ENCODE data around the gene KCNK1.

The KCNK1 gene

DNA sequence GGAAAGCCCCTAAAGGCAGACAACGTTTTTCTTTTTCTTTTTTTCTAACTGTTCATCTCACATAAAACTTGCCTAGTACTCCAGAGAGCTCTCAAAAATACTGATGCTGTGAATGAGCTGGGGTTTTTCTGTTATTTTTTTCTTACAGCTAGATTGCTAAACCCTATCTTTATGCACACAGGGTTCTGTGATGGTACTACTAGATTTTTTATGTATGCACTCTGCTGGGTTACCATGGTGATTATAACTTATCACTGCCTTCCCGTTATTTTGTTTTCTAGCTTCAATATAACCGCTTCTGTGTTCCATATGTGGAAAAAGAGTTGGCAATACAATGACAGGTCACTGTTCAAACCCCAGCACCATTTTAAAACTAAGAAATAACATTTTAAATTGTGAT lies 43.7 kb upstream of the KCNK1 start:
- TF ChIP-seq CTCF (IDR thresholded peaks at IDR 0.05), result no peak
- no peak overlapping the region for H3K4me2 ChIP-seq (ENCODE audit: low read length)
- H3K4me1 ChIP-seq, result no peaks in the 10 kb centered on the region
- H3K27me3 ChIP-seq (ENCODE audit: control insufficient read depth, insufficient read depth, low read length), result no peaks in the 10 kb centered on the region
- H3K4me3 ChIP-seq (ENCODE audit: low read depth, low read length), result no peak overlapping the region
- H3K36me3 ChIP-seq (ENCODE audit: control insufficient read depth, insufficient read depth, low read length), result no peaks in the 10 kb centered on the region
- H3K27ac ChIP-seq, result no peak overlapping the region
- H3K9ac ChIP-seq, result no peak overlapping the region
- no peaks in the 10 kb centered on the region for H3K9me3 ChIP-seq (ENCODE audit: control insufficient read depth, low read length)
- no peaks in the 10 kb centered on the region for H3K79me2 ChIP-seq
- H2AFZ ChIP-seq, result no peak overlapping the region

DNA sequence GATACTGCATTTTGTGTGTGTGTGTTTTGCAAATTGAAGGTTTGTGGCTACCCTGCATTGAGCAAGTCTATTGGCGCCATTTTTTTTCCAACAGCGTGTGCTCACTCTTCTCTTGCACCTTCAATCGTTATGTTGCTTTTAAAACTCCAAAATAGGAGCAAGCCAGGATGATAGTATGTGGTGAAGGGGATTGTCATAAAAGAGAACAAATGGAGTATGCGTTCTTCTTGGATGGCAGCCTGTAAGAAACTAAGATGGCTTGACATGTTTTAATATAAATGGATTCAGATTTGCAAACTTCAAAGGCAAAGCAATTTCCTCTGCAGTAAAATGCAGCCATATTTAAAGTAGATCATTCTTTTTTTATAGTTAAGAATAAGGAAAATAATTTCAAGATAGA lies 43.2 kb upstream of the KCNK1 start:
- Histone ChIP-seq H3K27ac (no peak overlapping the region), H3K4me1 (no peaks in the 10 kb centered on the region), H3K4me3 (ENCODE audit: low read depth, low read length) (no peak overlapping the region), H2AFZ (no peak overlapping the region), H3K4me2 (ENCODE audit: low read length) (no peak overlapping the region), H3K9me3 (ENCODE audit: control insufficient read depth, low read length) (no peaks in the 10 kb centered on the region), H3K9ac (no peak overlapping the region), H3K27me3 (ENCODE audit: control insufficient read depth, insufficient read depth, low read length) (no peaks in the 10 kb centered on the region), H3K79me2 (no peaks in the 10 kb centered on the region), H3K36me3 (ENCODE audit: control insufficient read depth, insufficient read depth, low read length) (no peaks in the 10 kb centered on the region)
- TF ChIP-seq CTCF (IDR thresholded peaks at IDR 0.05), result no peak

DNA sequence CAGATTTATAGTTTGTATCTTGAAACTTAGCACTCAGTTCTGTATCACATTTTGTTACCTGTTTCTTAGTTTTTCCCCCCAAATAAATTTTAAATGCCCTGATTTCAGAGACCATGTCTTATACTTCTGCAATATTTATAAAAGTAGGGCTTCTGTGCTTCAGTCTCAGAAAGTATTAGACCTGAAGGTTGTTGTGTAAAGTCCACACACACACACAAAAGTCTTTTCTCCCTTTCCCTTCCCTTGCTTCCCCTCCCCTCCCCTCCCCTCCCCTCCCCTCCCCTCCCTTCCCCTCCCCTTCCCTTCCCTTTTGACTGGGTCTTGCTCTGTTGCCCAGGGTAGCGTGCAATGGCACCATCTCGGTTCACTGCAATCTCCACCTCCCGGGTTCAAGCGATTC lies 41.0 kb upstream of the KCNK1 start:
- H3K79me2 ChIP-seq, result no peaks in the 10 kb centered on the region
- H3K4me1 ChIP-seq, result no peaks in the 10 kb centered on the region
- no peak overlapping the region for H3K9ac ChIP-seq
- H3K27ac ChIP-seq, result no peak overlapping the region
- H3K4me3 ChIP-seq (ENCODE audit: low read depth, low read length), result no peak overlapping the region
- no peak overlapping the region for H3K4me2 ChIP-seq (ENCODE audit: low read length)
- no peaks in the 10 kb centered on the region for H3K27me3 ChIP-seq (ENCODE audit: control insufficient read depth, insufficient read depth, low read length)
- H3K9me3 ChIP-seq (ENCODE audit: control insufficient read depth, low read length), result no peaks in the 10 kb centered on the region
- no peak overlapping the region for H2AFZ ChIP-seq
- no peak for TF ChIP-seq CTCF (IDR thresholded peaks at IDR 0.05)
- H3K36me3 ChIP-seq (ENCODE audit: control insufficient read depth, insufficient read depth, low read length), result no peaks in the 10 kb centered on the region

GRCh38 chr1:233575450-233575849 lies 38.5 kb upstream of the KCNK1 start:
- Histone ChIP-seq H3K9me3 (ENCODE audit: control insufficient read depth, low read length) (no peaks in the 10 kb centered on the region), H3K9ac (no peak overlapping the region), H3K27ac (no peak overlapping the region), H3K27me3 (ENCODE audit: control insufficient read depth, insufficient read depth, low read length) (no peaks in the 10 kb centered on the region), H2AFZ (no peak overlapping the region), H3K79me2 (no peaks in the 10 kb centered on the region), H3K4me1 (no peaks in the 10 kb centered on the region), H3K4me3 (ENCODE audit: low read depth, low read length) (no peak overlapping the region), H3K36me3 (ENCODE audit: control insufficient read depth, insufficient read depth, low read length) (no peaks in the 10 kb centered on the region), H3K4me2 (ENCODE audit: low read length) (no peak overlapping the region)
- TF ChIP-seq CTCF (IDR thresholded peaks at IDR 0.05), result no peak

GRCh38 chr1:233582439-233582838 lies 31.5 kb upstream of the KCNK1 start:
- Histone ChIP-seq H3K9ac (no peak overlapping the region), H2AFZ (no peak overlapping the region)
- TF ChIP-seq CTCF (IDR thresholded peaks at IDR 0.05), result no peak

More at GRCh38 chr1:233582439-233582838, 31.5 kb upstream of the KCNK1 start:
- Histone ChIP-seq H3K27ac (no peak overlapping the region), H3K36me3 (ENCODE audit: control insufficient read depth, insufficient read depth, low read length) (no peaks in the 10 kb centered on the region), H3K4me3 (ENCODE audit: low read depth, low read length) (no peak overlapping the region), H3K4me2 (ENCODE audit: low read length) (no peak overlapping the region), H3K27me3 (ENCODE audit: control insufficient read depth, insufficient read depth, low read length) (no peaks in the 10 kb centered on the region), H3K79me2 (no peaks in the 10 kb centered on the region), H3K4me1 (no peaks in the 10 kb centered on the region), H3K9me3 (ENCODE audit: control insufficient read depth, low read length) (no peaks in the 10 kb centered on the region)

All from parathyroid adenoma (tissue), 2 donors.